ENCODE results near the gene ANKRD11.

Gene ANKRD11

DNA sequence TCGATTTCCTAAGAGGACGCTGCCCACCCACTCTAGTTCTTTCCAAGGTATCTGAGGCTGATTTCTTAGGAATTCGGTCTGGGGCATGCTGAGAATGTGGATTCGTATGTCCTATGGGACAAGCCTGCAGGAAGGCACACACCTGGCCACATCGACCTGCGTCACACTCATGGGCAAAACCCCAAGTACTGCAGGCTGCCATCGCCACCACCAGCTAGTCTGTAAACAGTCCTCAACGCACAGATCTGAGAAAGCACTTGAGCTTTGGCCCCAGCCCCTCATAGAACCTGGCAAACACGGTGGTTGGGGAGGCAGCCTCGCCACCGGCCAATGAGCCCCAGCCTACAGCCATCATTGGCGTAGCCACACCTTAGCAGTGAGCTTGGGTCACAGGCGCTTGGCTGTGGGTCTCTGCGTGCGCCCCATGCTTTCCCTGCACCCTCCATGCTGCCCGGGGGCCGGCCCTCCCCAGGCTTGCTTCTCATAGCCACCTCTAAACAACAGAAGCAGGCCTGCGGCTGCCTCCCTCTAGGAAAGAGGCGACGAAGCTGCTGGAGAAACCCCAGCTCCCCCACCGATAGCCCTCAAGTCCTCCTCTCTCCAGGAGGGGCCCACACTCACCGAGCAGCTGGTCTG, 197.8 kb downstream of the ANKRD11 start:
- H3K4me2 ChIP-seq (ENCODE audit: low read depth, low read length): no peak overlapping the region
- no peaks in the 10 kb centered on the region for H3F3A ChIP-seq (ENCODE audit: insufficient read depth, low read length)
- H3K4me1 ChIP-seq (ENCODE audit: low read length): no peaks in the 10 kb centered on the region
- no peak overlapping the region for H3K9ac ChIP-seq (ENCODE audit: low read length)
- no peaks in the 10 kb centered on the region for H4K20me1 ChIP-seq (ENCODE audit: insufficient read depth, low read length)
- H3K27me3 ChIP-seq (replicated peaks; ENCODE audit: insufficient read depth, low read length): no peaks in the 10 kb centered on the region
- H3K36me3 ChIP-seq (replicated peaks; ENCODE audit: insufficient read depth, low read length): no peaks in the 10 kb centered on the region
- no peaks in the 10 kb centered on the region for H3K9me3 ChIP-seq (replicated peaks; ENCODE audit: insufficient read depth, low read length)
- H3K79me2 ChIP-seq (ENCODE audit: low read length): peaks cover 40% of the 10 kb centered on the region
- H3K4me3 ChIP-seq (ENCODE audit: low read length): no peak overlapping the region
- H3K27ac ChIP-seq (ENCODE audit: low read length): no peak overlapping the region
- TF ChIP-seq EZH2phosphoT487 (IDR thresholded peaks at IDR 0.05; ENCODE audit: low read length) (no peak), EZH2 (optimal IDR thresholded peaks at IDR 0.05; ENCODE audit: low read depth, low read length) (no peak)
- TF ChIP-seq, protein P1, sequence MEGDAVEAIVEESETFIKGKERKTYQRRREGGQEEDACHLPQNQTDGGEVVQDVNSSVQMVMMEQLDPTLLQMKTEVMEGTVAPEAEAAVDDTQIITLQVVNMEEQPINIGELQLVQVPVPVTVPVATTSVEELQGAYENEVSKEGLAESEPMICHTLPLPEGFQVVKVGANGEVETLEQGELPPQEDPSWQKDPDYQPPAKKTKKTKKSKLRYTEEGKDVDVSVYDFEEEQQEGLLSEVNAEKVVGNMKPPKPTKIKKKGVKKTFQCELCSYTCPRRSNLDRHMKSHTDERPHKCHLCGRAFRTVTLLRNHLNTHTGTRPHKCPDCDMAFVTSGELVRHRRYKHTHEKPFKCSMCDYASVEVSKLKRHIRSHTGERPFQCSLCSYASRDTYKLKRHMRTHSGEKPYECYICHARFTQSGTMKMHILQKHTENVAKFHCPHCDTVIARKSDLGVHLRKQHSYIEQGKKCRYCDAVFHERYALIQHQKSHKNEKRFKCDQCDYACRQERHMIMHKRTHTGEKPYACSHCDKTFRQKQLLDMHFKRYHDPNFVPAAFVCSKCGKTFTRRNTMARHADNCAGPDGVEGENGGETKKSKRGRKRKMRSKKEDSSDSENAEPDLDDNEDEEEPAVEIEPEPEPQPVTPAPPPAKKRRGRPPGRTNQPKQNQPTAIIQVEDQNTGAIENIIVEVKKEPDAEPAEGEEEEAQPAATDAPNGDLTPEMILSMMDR (IDR thresholded peaks at IDR 0.05; ENCODE audit: low read length): no peak
- DNase-seq: no peak
- H3K9me2 ChIP-seq (replicated peaks; ENCODE audit: insufficient read depth, low read length): no peaks in the 10 kb centered on the region
- H2AFZ ChIP-seq (ENCODE audit: low read length): no peak overlapping the region

DNA sequence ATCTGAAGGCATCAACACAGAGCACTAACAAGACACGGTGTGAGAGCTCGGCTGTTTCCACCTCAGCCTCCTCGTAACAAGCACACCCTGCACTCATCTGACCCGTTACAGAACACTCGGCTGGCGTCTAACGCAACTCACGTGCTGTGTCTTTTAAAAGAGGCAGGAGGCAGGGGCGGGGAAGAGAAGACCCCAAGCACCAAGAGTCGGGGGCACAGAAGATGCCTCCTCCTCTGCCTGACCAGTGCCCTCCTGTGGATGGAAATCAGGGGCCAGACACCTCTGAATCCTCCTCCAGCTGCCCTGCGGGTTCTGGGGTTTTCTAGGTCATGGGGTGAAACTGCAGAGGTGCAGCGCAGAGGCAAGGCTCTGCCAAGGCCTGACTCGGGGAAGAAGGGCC, 198.6 kb downstream of the ANKRD11 start:
- H3K4me1 ChIP-seq (ENCODE audit: low read length): no peaks in the 10 kb centered on the region
- H3K4me3 ChIP-seq (ENCODE audit: low read length): no peak overlapping the region
- no peaks in the 10 kb centered on the region for H3K9me2 ChIP-seq (replicated peaks; ENCODE audit: insufficient read depth, low read length)
- H3K9ac ChIP-seq (ENCODE audit: low read length): no peak overlapping the region
- H3K4me2 ChIP-seq (ENCODE audit: low read depth, low read length): no peak overlapping the region
- no peaks in the 10 kb centered on the region for H3K36me3 ChIP-seq (replicated peaks; ENCODE audit: insufficient read depth, low read length)
- no peak overlapping the region for H2AFZ ChIP-seq (ENCODE audit: low read length)
- no peak for TF ChIP-seq EZH2 (optimal IDR thresholded peaks at IDR 0.05; ENCODE audit: low read depth, low read length)
- no peak for TF ChIP-seq EZH2phosphoT487 (IDR thresholded peaks at IDR 0.05; ENCODE audit: low read length)
- TF ChIP-seq, protein P1 (IDR thresholded peaks at IDR 0.05; ENCODE audit: low read length): no peak
- no peaks in the 10 kb centered on the region for H3K9me3 ChIP-seq (replicated peaks; ENCODE audit: insufficient read depth, low read length)
- H3K27ac ChIP-seq (ENCODE audit: low read length): no peak overlapping the region
- no peaks in the 10 kb centered on the region for H3K27me3 ChIP-seq (replicated peaks; ENCODE audit: insufficient read depth, low read length)
- DNase-seq: no peak
- H3F3A ChIP-seq (ENCODE audit: insufficient read depth, low read length): no peaks in the 10 kb centered on the region
- no peaks in the 10 kb centered on the region for H4K20me1 ChIP-seq (ENCODE audit: insufficient read depth, low read length)
- H3K79me2 ChIP-seq (ENCODE audit: low read length): peaks cover 32% of the 10 kb centered on the region

DNA sequence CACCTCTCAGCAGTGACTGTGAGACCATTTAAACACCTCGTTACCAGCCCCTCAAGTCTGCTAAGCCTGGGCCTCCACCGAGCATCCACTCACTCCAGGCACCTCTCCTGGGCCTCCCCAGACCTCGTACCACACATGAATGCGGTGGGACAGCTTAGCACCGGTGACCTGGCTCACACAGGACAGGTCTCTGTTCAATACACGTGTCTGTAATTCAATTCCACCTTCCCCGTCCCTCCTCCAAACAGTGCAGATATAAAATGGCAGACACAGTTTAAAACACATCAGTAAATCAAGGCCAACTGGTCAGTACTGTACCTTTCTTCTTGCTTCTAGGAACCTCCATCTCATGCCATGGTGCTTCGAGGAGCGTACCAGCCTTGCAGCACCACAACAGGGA, 199.0 kb downstream of the ANKRD11 start:
- H3K9me3 ChIP-seq (replicated peaks; ENCODE audit: insufficient read depth, low read length): no peaks in the 10 kb centered on the region
- DNase-seq: no peak
- no peaks in the 10 kb centered on the region for H3K9me2 ChIP-seq (replicated peaks; ENCODE audit: insufficient read depth, low read length)
- H2AFZ ChIP-seq (ENCODE audit: low read length): no peak overlapping the region
- H3K36me3 ChIP-seq (replicated peaks; ENCODE audit: insufficient read depth, low read length): no peaks in the 10 kb centered on the region
- TF ChIP-seq EZH2 (optimal IDR thresholded peaks at IDR 0.05; ENCODE audit: low read depth, low read length) (no peak), EZH2phosphoT487 (IDR thresholded peaks at IDR 0.05; ENCODE audit: low read length) (no peak)
- TF ChIP-seq, protein P1 (IDR thresholded peaks at IDR 0.05; ENCODE audit: low read length): no peak
- no peaks in the 10 kb centered on the region for H3K4me1 ChIP-seq (ENCODE audit: low read length)
- H3K79me2 ChIP-seq (ENCODE audit: low read length): peaks cover 28% of the 10 kb centered on the region
- H4K20me1 ChIP-seq (ENCODE audit: insufficient read depth, low read length): no peaks in the 10 kb centered on the region
- H3K27ac ChIP-seq (ENCODE audit: low read length): no peak overlapping the region
- no peak overlapping the region for H3K4me3 ChIP-seq (ENCODE audit: low read length)
- no peaks in the 10 kb centered on the region for H3K27me3 ChIP-seq (replicated peaks; ENCODE audit: insufficient read depth, low read length)
- H3F3A ChIP-seq (ENCODE audit: insufficient read depth, low read length): no peaks in the 10 kb centered on the region
- no peak overlapping the region for H3K4me2 ChIP-seq (ENCODE audit: low read depth, low read length)
- no peak overlapping the region for H3K9ac ChIP-seq (ENCODE audit: low read length)

All from MM.1S (cell line).